Measurements from ENCODE around the gene DHX38. TPM values are rescaled to one million over a fixed set of nuclear protein-coding genes. Genes with fewer than 3 reads are reported as not detected.

Gene DHX38
- total RNA-seq, 1 experiment from 2014 or later, result 25.0 TPM

- DNase-seq (ENCODE audit: low spot score), result no peak
Observed at GRCh38 chr16:72162105-72162692, 68.6 kb downstream of the DHX38 start.

Other genes starting within 250 kb of the DHX38 start
- gene ATXN1L, start 247.9 kb upstream of the DHX38 start, total RNA-seq (2014; rRNA removed; shearing (Covaris generic)), result 8.0 and 12.6 TPM in 2 replicates
- gene ZNF821, start 209.7 kb upstream of the DHX38 start, total RNA-seq (2014; rRNA removed; shearing (Covaris generic)), result 5.5 and 7.0 TPM in 2 replicates
- gene IST1, start 198.3 kb upstream of the DHX38 start, total RNA-seq (2014; rRNA removed; shearing (Covaris generic)), result 220 and 229 TPM in 2 replicates
- not detected in 2 replicates for gene PKD1L3, start 93.4 kb upstream of the DHX38 start, total RNA-seq (2014; rRNA removed; shearing (Covaris generic))
- 4.6 and 6.0 TPM in 2 replicates for gene DHODH, start 85.1 kb upstream of the DHX38 start, total RNA-seq (2014; rRNA removed; shearing (Covaris generic))
- gene HP, start 39.3 kb upstream of the DHX38 start, total RNA-seq (2014; rRNA removed; shearing (Covaris generic)), result 0.08 TPM in 1 of 2 replicates, not detected in the other
- gene HPR, start 30.6 kb upstream of the DHX38 start, total RNA-seq (2014; rRNA removed; shearing (Covaris generic)), result not detected in 2 replicates
- gene TXNL4B, start 227 bp upstream of the DHX38 start, total RNA-seq (2014; rRNA removed; shearing (Covaris generic)), result 7.5 and 13.4 TPM in 2 replicates
- gene PMFBP1, start 78.3 kb downstream of the DHX38 start, total RNA-seq (2014; rRNA removed; shearing (Covaris generic)), result not detected in 2 replicates

All from H4 (cell line).